Body of pancreas (tissue), 4 donors: ENCODE data around the gene HDDC3.

Experiments used
- POLR2A ChIP-seq, 3 donors: fragments of 450-650 bp; IDR thresholded peaks; one replicate each; pipeline ENCODE4 v1.6.1; 2016; ENCODE audit warnings: antibody characterized with exemption in 3 of 3, mild to moderate bottlenecking in 2 of 3
- TF ChIP-seq, protein P1 (sequence below), 7 experiments: fragments of 450-650 bp in 4 of 7; fragments of 200-600 bp in 3 of 7; sonication (generic) in 3 of 7; IDR thresholded peaks; one replicate each; pipeline ENCODE4 v1.5.1; 2016 to 2019; ENCODE audit warnings: antibody characterized with exemption in 7 of 7

- TF ChIP-seq, protein P1, sequence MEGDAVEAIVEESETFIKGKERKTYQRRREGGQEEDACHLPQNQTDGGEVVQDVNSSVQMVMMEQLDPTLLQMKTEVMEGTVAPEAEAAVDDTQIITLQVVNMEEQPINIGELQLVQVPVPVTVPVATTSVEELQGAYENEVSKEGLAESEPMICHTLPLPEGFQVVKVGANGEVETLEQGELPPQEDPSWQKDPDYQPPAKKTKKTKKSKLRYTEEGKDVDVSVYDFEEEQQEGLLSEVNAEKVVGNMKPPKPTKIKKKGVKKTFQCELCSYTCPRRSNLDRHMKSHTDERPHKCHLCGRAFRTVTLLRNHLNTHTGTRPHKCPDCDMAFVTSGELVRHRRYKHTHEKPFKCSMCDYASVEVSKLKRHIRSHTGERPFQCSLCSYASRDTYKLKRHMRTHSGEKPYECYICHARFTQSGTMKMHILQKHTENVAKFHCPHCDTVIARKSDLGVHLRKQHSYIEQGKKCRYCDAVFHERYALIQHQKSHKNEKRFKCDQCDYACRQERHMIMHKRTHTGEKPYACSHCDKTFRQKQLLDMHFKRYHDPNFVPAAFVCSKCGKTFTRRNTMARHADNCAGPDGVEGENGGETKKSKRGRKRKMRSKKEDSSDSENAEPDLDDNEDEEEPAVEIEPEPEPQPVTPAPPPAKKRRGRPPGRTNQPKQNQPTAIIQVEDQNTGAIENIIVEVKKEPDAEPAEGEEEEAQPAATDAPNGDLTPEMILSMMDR (IDR thresholded peaks at IDR 0.05), result no peak
- no peak for TF ChIP-seq POLR2A (IDR thresholded peaks at IDR 0.05)
Measured at GRCh38 chr15:90916461-90916860, 15.9 kb downstream of the HDDC3 start.
